ENCODE results near the gene KIF6.
"Not testable (repeated sequence)": the region's sequence is repeated elsewhere in the genome, so short reads cannot be mapped to it uniquely, and the experiment has no call there.

KIF6 gene

GRCh38 chr6:39508515-39508914 lies 216.7 kb downstream of the KIF6 start:
- no peak overlapping the region for H3K4me2 ChIP-seq (ENCODE audit: low read depth, low read length, poor library complexity, severe bottlenecking)
- H3F3A ChIP-seq (ENCODE audit: low read depth), result no peaks in the 10 kb centered on the region
- no peak overlapping the region for H2AFZ ChIP-seq (ENCODE audit: low read length)
- no peaks in the 10 kb centered on the region for H3K9me3 ChIP-seq (ENCODE audit: insufficient read depth, low read depth, low read length)
- H3K4me3 ChIP-seq (ENCODE audit: low read length, poor library complexity, severe bottlenecking), result no peak overlapping the region
- H3K36me3 ChIP-seq (ENCODE audit: insufficient read depth, low read length), result no peaks in the 10 kb centered on the region
- no peaks in the 10 kb centered on the region for H3K4me1 ChIP-seq (ENCODE audit: insufficient read depth, low read length, poor library complexity, severe bottlenecking)
- no peak for TF ChIP-seq EZH2phosphoT487 (IDR thresholded peaks at IDR 0.05; ENCODE audit: borderline replicate concordance)
- no peak for TF ChIP-seq CTCF (conservative IDR thresholded peaks at IDR 0.05; ENCODE audit: low read length)
- no peaks in the 10 kb centered on the region for H4K20me1 ChIP-seq (ENCODE audit: insufficient read depth, low read length, poor library complexity, severe bottlenecking)
- H3K79me2 ChIP-seq (ENCODE audit: insufficient read depth, low read length), result no peaks in the 10 kb centered on the region
- H3K9me2 ChIP-seq (replicated peaks; ENCODE audit: low read depth, low read length), result no peaks in the 10 kb centered on the region
- H3K9ac ChIP-seq (ENCODE audit: low read depth, low read length, poor library complexity, severe bottlenecking), result no peak overlapping the region
- no peaks in the 10 kb centered on the region for H3K27me3 ChIP-seq (ENCODE audit: insufficient read depth, low read length, poor library complexity, severe bottlenecking)

DNA sequence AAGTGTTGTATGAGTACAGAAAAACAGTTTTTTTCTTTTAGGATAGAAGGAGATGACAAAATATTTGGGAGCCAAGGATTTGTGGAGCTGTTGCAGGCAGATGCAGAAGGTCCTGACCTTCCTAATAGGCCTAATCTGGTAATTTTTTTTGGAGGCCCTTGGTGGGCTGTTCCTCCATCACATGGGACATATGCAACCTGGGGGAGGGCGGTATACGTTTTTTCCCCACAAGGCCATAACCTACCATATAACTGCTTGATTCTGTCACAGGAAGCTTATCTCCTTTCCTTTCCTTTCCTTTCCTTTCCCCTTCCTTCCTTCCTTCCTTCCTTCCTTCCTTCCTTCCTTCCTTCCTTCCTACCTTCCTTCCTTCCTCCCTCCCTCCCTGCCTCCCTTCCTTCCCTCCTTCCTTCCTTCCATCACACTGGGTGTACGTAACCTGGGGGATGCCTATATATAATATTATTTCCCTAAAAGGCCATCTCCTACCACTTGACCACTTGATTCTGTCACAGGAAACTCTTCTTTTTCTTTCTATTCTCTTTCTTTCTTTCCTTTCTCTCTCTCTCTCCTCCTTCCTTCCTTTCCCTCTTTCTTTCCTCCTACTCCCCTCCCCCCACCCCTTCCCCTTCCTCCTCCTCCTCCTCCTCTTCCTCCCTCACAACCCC lies 217.7 kb downstream of the KIF6 start:
- Histone ChIP-seq H3K79me2 (ENCODE audit: insufficient read depth, low read length) (no peaks in the 10 kb centered on the region), H3K9me2 (replicated peaks; ENCODE audit: low read depth, low read length) (no peaks in the 10 kb centered on the region), H3K36me3 (ENCODE audit: insufficient read depth, low read length) (no peaks in the 10 kb centered on the region), H4K20me1 (ENCODE audit: insufficient read depth, low read length, poor library complexity, severe bottlenecking) (no peaks in the 10 kb centered on the region), H2AFZ (ENCODE audit: low read length) (no peak overlapping the region), H3K4me3 (ENCODE audit: low read length, poor library complexity, severe bottlenecking) (no peak overlapping the region), H3K27me3 (ENCODE audit: insufficient read depth, low read length, poor library complexity, severe bottlenecking) (no peaks in the 10 kb centered on the region), H3K4me1 (ENCODE audit: insufficient read depth, low read length, poor library complexity, severe bottlenecking) (no peaks in the 10 kb centered on the region), H3K9me3 (ENCODE audit: insufficient read depth, low read depth, low read length) (peaks cover 3% of the 10 kb centered on the region; the same call in 1 of the 2 replicates), H3F3A (ENCODE audit: low read depth) (no peaks in the 10 kb centered on the region), H3K4me2 (ENCODE audit: low read depth, low read length, poor library complexity, severe bottlenecking) (no peak overlapping the region), H3K9ac (ENCODE audit: low read depth, low read length, poor library complexity, severe bottlenecking) (no peak overlapping the region)
- TF ChIP-seq EZH2phosphoT487 (IDR thresholded peaks at IDR 0.05; ENCODE audit: borderline replicate concordance) (no peak), CTCF (conservative IDR thresholded peaks at IDR 0.05; ENCODE audit: low read length) (no peak)

DNA sequence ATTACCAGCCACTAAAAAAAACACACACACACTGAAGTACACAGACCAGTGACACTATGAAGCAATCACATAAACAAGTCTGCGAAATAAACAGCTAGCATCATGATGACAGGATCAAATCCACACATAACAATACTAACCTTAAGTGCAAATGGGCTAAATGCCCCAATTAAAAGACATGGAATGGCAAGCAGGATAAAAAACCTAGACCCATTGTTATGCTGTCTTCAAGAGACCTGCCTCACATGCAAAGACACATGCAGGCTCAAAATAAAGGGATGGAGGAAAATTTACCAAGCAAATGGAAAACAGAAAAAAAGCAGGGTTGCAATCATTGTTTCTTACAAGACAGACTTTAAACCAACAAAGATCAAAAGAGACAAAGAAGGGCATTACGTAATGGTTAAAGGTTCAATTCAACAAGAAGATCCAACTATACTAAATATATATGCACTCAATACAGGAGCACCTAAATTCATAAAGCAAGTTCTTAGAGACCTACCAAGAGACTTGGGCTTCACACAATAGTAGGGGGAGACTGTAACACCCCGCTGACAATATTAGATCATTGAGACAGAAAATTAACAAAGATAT lies 222.7 kb downstream of the KIF6 start:
- H3K36me3 ChIP-seq (ENCODE audit: insufficient read depth, low read length); H4K20me1 ChIP-seq (ENCODE audit: insufficient read depth, low read length, poor library complexity, severe bottlenecking); H2AFZ ChIP-seq (ENCODE audit: low read length); H3K9me2 ChIP-seq (replicated peaks; ENCODE audit: low read depth, low read length); H3F3A ChIP-seq (ENCODE audit: low read depth); H3K9ac ChIP-seq (ENCODE audit: low read depth, low read length, poor library complexity, severe bottlenecking); H3K27me3 ChIP-seq (ENCODE audit: insufficient read depth, low read length, poor library complexity, severe bottlenecking); H3K4me1 ChIP-seq (ENCODE audit: insufficient read depth, low read length, poor library complexity, severe bottlenecking); H3K79me2 ChIP-seq (ENCODE audit: insufficient read depth, low read length); H3K4me3 ChIP-seq (ENCODE audit: low read length, poor library complexity, severe bottlenecking); H3K4me2 ChIP-seq (ENCODE audit: low read depth, low read length, poor library complexity, severe bottlenecking): not testable (repeated sequence)
- peaks cover 10% of the 10 kb centered on the region for H3K9me3 ChIP-seq (ENCODE audit: insufficient read depth, low read depth, low read length)

GRCh38 chr6:39499053-39499452 lies 226.2 kb downstream of the KIF6 start:
- Histone ChIP-seq H3K79me2 (ENCODE audit: insufficient read depth, low read length) (no peaks in the 10 kb centered on the region), H3K36me3 (ENCODE audit: insufficient read depth, low read length) (no peaks in the 10 kb centered on the region), H3K4me3 (ENCODE audit: low read length, poor library complexity, severe bottlenecking) (no peak overlapping the region), H3F3A (ENCODE audit: low read depth) (no peaks in the 10 kb centered on the region), H3K9me3 (ENCODE audit: insufficient read depth, low read depth, low read length) (peaks cover 10% of the 10 kb centered on the region), H3K9me2 (replicated peaks; ENCODE audit: low read depth, low read length) (no peaks in the 10 kb centered on the region), H3K9ac (ENCODE audit: low read depth, low read length, poor library complexity, severe bottlenecking) (no peak overlapping the region), H3K27me3 (ENCODE audit: insufficient read depth, low read length, poor library complexity, severe bottlenecking) (no peaks in the 10 kb centered on the region), H3K4me2 (ENCODE audit: low read depth, low read length, poor library complexity, severe bottlenecking) (no peak overlapping the region), H2AFZ (ENCODE audit: low read length) (no peak overlapping the region), H3K4me1 (ENCODE audit: insufficient read depth, low read length, poor library complexity, severe bottlenecking) (no peaks in the 10 kb centered on the region), H4K20me1 (ENCODE audit: insufficient read depth, low read length, poor library complexity, severe bottlenecking) (no peaks in the 10 kb centered on the region)
- TF ChIP-seq CTCF (conservative IDR thresholded peaks at IDR 0.05; ENCODE audit: low read length), result no peak
- TF ChIP-seq EZH2phosphoT487 (IDR thresholded peaks at IDR 0.05; ENCODE audit: borderline replicate concordance), result no peak

Measured in Loucy (cell line).